Stimulated activated CD8-positive, alpha-beta memory T cell treated with anti-CD3 and anti-CD28 coated beads, Interleukin-12 subunit alpha, Interleukin-12 subunit beta, amount 100 ng/mL, for 24 hours (primary cell): ENCODE measurements around the gene S1PR5.
"Not testable (repeated sequence)": the region's sequence is repeated elsewhere in the genome, so short reads cannot be mapped to it uniquely, and the experiment has no call there.

Experiments used
- DNase-seq: peaks from one replicate; pipeline ENCODE4 v3.0.0-alpha.2; 2020; ENCODE audit errors: extremely low read depth

Gene S1PR5

GRCh38 chr19:10544242-10544752 lies 27.1 kb upstream of the S1PR5 start:
- DNase-seq: no peak

- peak; percentile 47 for DNase-seq
Measured at GRCh38 chr19:10543420-10544241, 26.4 kb upstream of the S1PR5 start, which contains the start of gene ATG4D. Gene ATG4D (plus strand): TSS chr19:10543904. CDS start chr19:10544091, 187 bp downstream.

DNA sequence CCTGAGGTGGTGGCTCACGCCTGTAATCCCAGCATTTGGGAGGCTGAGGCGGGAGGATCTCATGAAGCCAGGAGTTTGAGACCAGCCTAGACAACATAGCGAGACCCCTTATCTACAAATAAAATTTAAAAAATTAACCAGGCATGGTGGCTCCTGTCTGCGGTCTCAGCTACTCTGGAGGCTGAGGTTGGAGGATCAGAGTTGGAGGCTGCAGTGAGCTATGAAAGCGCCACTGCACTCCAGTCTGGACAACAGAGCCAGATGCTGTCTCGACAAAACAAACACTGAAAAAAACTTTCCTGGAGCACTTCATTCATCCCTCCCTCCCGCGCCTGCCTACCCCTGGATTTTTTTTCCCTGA lies 25.8 kb upstream of the S1PR5 start:
- DNase-seq: no peak

GRCh38 chr19:10539016-10539415 lies 21.8 kb upstream of the S1PR5 start:
- DNase-seq: not testable (repeated sequence)

DNA sequence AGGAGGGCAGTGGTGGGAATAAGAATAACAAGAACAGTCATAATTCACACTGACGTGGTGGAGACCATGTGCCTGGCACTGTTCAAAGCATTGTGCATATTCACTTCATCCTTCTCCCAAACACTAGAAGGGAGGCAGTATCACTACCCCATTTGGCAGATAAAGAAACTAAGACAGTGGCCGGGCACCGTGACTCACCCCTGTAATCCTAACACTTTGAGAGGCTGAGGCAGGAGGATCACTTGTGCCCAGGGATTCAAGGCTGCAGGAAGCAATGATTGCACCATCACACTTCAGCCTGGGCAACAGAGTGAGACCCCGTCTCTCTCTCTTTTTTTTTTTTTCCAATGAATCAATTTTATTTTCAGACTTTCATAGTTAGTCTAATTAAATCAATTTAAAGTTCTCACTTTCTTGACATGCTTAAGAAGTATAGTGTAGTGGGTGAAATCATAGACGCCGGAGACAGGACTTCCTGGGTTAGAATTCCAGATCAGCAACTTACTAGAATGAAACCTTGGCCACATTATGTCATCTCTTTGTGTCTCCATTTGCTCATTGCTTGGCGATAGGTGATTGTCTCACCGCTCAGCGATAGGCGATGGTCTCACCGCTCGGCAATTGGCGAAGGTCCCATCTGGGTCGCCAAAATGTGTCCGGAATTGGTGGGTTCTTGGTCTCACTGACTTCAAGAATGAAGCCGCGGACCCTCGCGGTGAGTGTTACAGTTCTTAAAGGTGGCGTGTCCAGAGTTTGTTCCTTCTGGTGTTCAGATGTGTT lies 21.1 kb upstream of the S1PR5 start:
- no peak for DNase-seq

GRCh38 chr19:10537668-10538067 lies 20.4 kb upstream of the S1PR5 start:
- no peak for DNase-seq

DNA sequence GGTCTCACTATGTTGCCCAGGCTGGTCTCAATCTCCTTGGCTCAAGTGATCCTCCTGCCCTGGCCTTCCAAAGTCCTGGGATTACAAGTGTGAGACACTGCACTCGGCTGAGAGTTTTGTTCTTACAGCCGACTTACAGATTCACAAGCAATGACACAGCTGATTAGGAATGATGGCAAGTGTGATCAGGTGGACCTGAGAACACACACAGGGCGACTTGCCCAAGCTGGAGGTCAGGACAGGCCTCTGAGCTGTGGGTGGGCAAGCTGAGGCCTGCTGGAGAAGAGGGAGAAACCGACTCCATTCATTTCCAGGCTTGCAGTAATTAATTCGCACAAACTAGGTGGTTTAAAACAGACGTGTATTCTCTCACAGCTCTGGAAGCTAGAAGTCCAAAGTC lies 18.4 kb upstream of the S1PR5 start:
- DNase-seq: no peak

DNA sequence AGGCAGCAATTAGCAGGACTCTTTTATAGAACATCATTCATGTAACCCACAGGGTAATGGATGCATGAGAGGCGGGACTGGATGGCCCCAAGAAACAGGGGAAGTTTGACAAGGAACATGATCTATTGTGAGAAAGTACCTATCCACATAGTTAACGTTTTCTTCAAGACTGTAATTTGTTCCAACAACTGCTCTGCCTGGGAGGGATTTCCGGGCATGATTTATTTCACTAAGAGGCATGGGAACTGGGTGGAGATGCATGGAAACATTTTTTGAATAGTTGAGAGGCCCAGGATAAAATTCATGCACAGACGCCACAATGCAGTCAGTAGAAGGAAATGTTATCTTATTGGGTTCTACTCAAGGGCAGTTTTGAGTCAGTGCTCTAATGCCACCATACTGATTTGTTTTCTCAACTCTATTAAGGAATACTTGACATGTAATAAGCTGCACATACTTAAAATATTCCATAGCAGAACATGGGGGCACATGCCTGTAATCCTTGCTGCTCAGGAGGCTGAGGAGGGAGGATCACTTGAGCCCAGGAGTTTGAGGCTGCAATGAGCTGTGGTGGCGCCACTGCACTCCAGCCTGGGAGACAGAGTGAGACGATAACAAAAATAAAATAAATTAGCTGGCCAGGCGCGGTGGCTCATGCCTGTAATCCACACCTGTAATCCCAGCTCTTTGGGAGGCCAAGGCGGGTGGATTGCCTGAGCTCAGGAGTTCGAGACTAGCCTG lies 16.6 kb upstream of the S1PR5 start:
- DNase-seq: no peak

- DNase-seq: no peak
Measured at GRCh38 chr19:10532457-10532856, 15.2 kb upstream of the S1PR5 start.

DNA sequence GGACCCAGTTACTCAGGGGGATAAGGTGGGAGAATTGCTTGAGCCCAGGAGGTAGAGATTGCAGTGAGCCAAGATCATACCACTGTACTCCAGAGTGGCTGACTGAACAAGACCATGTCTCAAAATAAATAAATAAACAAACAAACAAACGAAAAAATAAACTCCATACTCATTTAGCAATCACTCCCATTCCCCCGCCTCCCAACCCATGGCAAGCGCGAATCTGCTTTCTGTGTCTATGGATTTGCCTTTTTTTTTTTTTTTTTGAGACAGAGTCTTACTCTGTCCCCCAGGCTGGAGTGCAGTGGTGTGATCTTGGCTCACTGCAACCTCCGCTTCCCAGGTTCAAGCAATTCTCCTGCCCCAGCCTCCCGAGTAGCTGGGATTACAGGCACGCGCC lies 9.6 kb upstream of the S1PR5 start:
- not testable (repeated sequence) for DNase-seq

DNA sequence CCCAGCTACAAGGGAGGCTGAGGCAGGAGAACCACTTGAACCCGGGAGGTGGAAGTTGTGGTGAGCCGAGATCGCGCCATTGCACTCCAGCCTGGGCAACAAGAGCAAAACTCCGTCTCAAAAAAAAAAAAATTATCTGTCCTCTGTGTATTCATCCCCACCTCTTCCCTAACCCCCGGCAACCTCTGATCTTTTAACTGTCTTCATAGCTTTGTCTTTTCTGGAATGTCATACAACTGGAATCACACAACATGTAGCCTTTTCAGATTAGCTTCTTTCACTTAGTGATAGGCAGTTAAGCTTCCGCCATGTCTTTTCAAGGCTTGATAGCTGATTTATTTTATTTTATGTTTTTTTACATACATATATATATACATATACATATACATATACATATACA lies 8.4 kb upstream of the S1PR5 start:
- DNase-seq: no peak

DNA sequence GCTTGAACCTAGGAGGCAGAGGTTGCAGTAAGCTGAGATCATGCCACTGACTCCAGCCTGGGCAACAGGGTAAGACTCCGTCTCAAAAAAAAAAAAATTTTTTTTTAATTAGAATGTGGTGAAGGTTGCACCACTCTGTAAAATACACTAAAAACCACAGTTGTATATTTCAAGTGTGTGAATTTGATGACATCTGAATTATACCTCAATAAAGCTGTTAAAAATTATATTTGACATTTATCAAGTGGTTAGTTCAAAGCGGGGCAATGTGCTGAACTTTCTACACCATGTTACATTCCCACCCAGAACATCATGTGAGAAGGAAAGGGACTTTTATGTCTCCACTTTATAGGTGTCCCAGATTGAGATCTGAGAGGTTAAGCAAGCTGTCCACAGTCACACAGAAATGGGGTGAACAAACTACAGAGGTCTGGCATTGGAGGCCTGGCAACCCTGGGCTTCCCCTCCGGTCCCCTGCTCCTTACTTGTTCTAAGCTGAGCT lies 5.9 kb upstream of the S1PR5 start:
- DNase-seq: no peak

GRCh38 chr19:10521461-10522171 lies 4.4 kb upstream of the S1PR5 start:
- DNase-seq: no peak

DNA sequence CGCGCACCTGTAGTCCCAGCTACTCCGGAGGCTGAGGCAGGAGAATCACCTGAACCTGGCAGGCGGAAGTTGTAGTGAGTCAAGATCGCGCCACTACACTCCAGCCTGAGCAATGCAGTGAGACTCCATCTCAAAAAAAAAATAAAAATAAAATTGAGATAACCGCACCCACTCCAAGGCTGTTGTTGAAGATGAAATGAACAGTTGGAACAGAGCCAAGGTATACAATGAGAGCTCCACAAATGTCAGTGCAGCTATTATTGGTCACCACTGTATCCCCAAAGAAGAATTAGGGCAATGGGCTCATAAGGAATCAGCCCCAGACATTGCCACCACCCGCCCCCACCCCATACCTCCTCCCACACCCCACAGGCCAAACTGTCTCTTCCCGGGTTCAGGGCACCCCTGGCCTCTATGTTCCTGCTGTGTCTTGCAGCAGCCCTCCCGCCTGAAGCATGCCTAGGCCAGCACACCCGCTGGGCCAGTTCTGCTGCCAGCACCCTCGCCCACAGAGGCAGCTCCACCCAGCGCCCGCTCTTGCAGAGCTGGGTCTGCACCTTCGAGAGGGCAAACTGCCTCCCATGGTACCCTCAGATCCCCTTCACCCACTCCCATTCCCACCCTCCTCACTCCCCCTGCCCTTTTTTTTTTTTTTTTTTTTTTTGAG lies 3.5 kb upstream of the S1PR5 start:
- DNase-seq: no peak

DNA sequence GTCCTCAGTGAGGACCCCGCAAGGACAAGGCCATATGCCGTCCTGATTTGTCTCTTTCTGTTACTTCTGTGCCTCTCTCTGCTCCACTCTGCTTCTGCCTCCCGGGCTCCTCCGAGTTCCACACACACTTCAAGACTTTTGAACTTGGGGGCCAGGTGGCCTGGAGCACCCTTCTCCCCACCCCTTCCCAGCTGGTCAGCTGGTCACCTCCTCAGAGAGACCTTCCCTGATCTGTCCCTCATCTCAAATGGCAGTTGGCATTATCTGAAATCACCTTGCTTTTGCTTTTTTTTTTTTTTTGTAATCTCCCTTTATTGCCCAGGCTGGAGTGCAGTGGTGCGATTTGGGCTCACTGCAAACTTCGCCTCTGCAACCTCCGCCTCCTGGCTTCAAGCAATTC lies 2.2 kb upstream of the S1PR5 start:
- no peak for DNase-seq

GRCh38 chr19:10518444-10519361 lies 1.5 kb upstream of the S1PR5 start:
- DNase-seq: no peak

DNA sequence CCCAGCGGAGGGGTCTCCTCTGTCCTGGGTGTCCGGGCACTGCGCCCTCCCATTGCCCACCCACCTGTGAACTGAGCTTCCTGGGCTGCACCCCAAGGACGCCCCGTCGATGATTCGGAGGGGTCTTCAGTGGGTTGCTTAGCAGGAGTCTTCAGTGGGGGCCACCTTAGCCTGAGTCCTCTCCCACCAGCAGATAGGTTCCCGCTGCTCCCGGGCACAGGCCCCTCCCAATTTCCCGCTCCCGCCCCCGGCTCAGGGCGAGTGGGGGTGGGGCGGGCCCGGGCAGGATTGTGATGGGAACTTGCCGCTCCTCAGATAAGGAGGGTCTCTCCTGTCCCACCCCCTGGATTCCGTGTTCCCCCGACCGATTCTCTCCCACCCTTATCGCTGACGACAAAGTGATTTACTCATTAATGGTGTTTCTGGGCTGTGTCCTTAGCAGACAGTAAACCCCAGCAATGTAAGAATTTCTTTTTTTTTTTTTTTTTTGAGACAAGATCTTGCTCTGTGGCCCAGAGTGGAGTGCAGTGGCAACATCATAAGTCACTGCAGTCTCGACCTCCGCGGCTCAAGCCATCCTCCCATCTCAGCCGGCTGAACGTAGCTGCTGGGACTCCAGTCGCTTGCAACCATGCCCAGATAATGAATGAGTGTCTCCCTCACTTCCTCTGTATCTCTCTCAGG lies 655 bp upstream of the S1PR5 start:
- DNase-seq: no peak

GRCh38 chr19:10516671-10517286 lies 468 bp downstream of the S1PR5 start:
- no peak for DNase-seq

- no peak for DNase-seq
Measured at GRCh38 chr19:10516064-10516385, 1.2 kb downstream of the S1PR5 start.
